K562 (cell line): ENCODE data around the gene RTN4. TPM values are rescaled to one million over a fixed set of nuclear protein-coding genes. Genes with fewer than 3 reads are reported as not detected.

ENCODE experiments used
- ATAC-seq: fragments of 200-7000 bp; cut with Tn5 transposase; 3 replicates; pipeline ENCODE4 v1.9.1; 2020; ENCODE audit warnings: moderate library complexity
- BruUV-seq: library from RNA; stranded (reverse); fragments of 400-500 nt; replicated peaks from 2 replicates; lab custom pipeline; 2021; lab: Mats Ljungman, UMichigan
- CTCF ChIA-PET: fragments of 300-600 bp; formaldehyde crosslinking; extraction: SDS; loops from one replicate; lab custom pipeline; 2021; ENCODE audit warnings: low intra/inter-chr PET ratio; lab: Yijun Ruan, JAX
- POLR2A ChIA-PET: fragments of 300-600, 350-650 bp; sonication (Branson Sonifier 250); formaldehyde crosslinking; extraction: SDS; loops from one replicate; lab custom pipeline; 2021; ENCODE audit warnings: antibody characterized with exemption, inconsistent platforms; lab: Yijun Ruan, JAX
- DNase-seq, 4 experiments: peaks; one replicate each; pipeline versions ENCODE4 v3.0.0 to v3.0.0-alpha.2; 2011 to 2018; ENCODE audit warnings: low spot score in 3 of 4, mixed read lengths in 3 of 4; ENCODE audit errors: extremely low read depth in 1 of 4
- FAIRE-seq: peaks from 2 replicates; lab custom pipeline; 2011; peaks lifted over from hg19 to GRCh38; lab: Jason Lieb, UNC
- H2AFZ ChIP-seq: 2 replicates; pipeline ENCODE4 v1.6.0; 2011; ENCODE audit warnings: low read depth, low read length, control low read depth, inconsistent platforms
- H3K27ac ChIP-seq: fragments of 200-600 bp; 3 replicates; pipeline ENCODE4 v1.8.0; 2011; ENCODE audit warnings: low read depth, mild to moderate bottlenecking, control low read depth, inconsistent platforms, low read length, moderate library complexity, mixed read lengths; ENCODE audit errors: extremely low read depth
- H3K27me3 ChIP-seq, 2 experiments: fragments of 300-600 bp in 1 of 2; 2 replicates in 1 of 2; 3 replicates in 1 of 2; pipeline versions ENCODE4 v1.6.0 to v1.8.0; 2011; ENCODE audit warnings: inconsistent platforms in 2 of 2, low read length in 2 of 2, mild to moderate bottlenecking in 1 of 2, mixed read lengths in 1 of 2, moderate library complexity in 1 of 2; ENCODE audit not compliant: control insufficient read depth in 2 of 2, insufficient read depth in 2 of 2
- H3K36me3 ChIP-seq: fragments of 300-600 bp; 3 replicates; pipeline ENCODE4 v1.8.0; 2011; ENCODE audit warnings: mild to moderate bottlenecking, low read length, inconsistent platforms; ENCODE audit not compliant: control insufficient read depth, insufficient read depth
- H3K4me1 ChIP-seq, 2 experiments: fragments of 200-600 bp in 1 of 2; replicated peaks in 1 of 2; 2 replicates in 1 of 2; 3 replicates in 1 of 2; pipeline versions ENCODE4 v1.5.1 to v1.8.0; 2011; ENCODE audit warnings: inconsistent platforms in 2 of 2, low read length in 2 of 2, mild to moderate bottlenecking in 1 of 2, mixed read lengths in 1 of 2, moderate library complexity in 1 of 2; ENCODE audit not compliant: control insufficient read depth in 2 of 2, insufficient read depth in 2 of 2
- H3K4me2 ChIP-seq: 2 replicates; pipeline ENCODE4 v1.6.1; 2011; ENCODE audit warnings: low read length, control low read depth, inconsistent platforms, mixed read lengths; ENCODE audit not compliant: insufficient read depth
- H3K4me3 ChIP-seq: fragments of 200-600 bp; sonication (generic), shearing (Covaris generic); 2 replicates; pipeline ENCODE4 v1.5.1; 2016; ENCODE audit warnings: control low read depth, inconsistent platforms
- H3K79me2 ChIP-seq: fragments of 200-600 bp; 3 replicates; pipeline ENCODE4 v1.8.0; 2011; ENCODE audit warnings: low read length, inconsistent platforms; ENCODE audit not compliant: control insufficient read depth, insufficient read depth
- H3K9ac ChIP-seq, 2 experiments: 2 replicates each; pipeline versions ENCODE4 v1.6.0 to v1.6.1; 2011; ENCODE audit warnings: low read depth in 2 of 2, low read length in 2 of 2, control low read depth in 1 of 2, inconsistent platforms in 1 of 2, mild to moderate bottlenecking in 1 of 2, mixed read lengths in 1 of 2; ENCODE audit not compliant: insufficient read depth in 1 of 2
- H3K9me1 ChIP-seq: one replicate; pipeline ENCODE4 v1.6.0; 2011; ENCODE audit warnings: inconsistent platforms, mild to moderate bottlenecking, low read length, moderate library complexity; ENCODE audit not compliant: control insufficient read depth, insufficient read depth
- H3K9me3 ChIP-seq: replicated peaks from 2 replicates; pipeline ENCODE4 v1.5.1; 2011; ENCODE audit warnings: low read depth, low read length, inconsistent platforms; ENCODE audit not compliant: control insufficient read depth, insufficient read depth
- H4K20me1 ChIP-seq: replicated peaks from 2 replicates; pipeline ENCODE4 v1.6.1; 2011; ENCODE audit warnings: low read length, inconsistent platforms, mixed read lengths; ENCODE audit not compliant: control insufficient read depth, insufficient read depth
- ERF ChIP-seq: fragments of 450-650 bp; formaldehyde crosslinking; IDR thresholded peaks from 2 replicates; pipeline ENCODE4 v1.4.0; 2020; ENCODE audit warnings: mild to moderate bottlenecking, mixed read lengths
- GTF3C2 ChIP-seq: IDR thresholded peaks from 3 replicates; pipeline ENCODE4 v1.6.1; 2011; ENCODE audit warnings: borderline replicate concordance, mild to moderate bottlenecking, moderate library complexity; ENCODE audit not compliant: insufficient read length; ENCODE audit errors: extremely low read depth
- MEF2A ChIP-seq: IDR thresholded peaks from 2 replicates; pipeline ENCODE4 v1.6.1; 2011; ENCODE audit warnings: low read depth, mild to moderate bottlenecking, low read length, moderate library complexity; ENCODE audit not compliant: control insufficient read depth
- MEF2D ChIP-seq: conservative IDR thresholded peaks from 2 replicates; pipeline ENCODE4 v1.6.1; 2016; ENCODE audit warnings: low read depth, missing genetic modification characterization, missing compliant biosample characterization
- MYC ChIP-seq, 2 experiments: fragments of 250-450 bp in 1 of 2; sonication (Bioruptor Pico) in 1 of 2; IDR thresholded peaks; 2 replicates each; pipeline versions ENCODE4 v1.5.1 to v1.6.1; 2012 to 2021; ENCODE audit warnings: low read depth in 2 of 2, borderline replicate concordance in 1 of 2, improper control_type of control experiment in 1 of 2, low read length in 1 of 2, mild to moderate bottlenecking in 1 of 2, moderate library complexity in 1 of 2
- REST ChIP-seq, 2 experiments: fragments of 450-650 bp; formaldehyde crosslinking in 1 of 2; IDR thresholded peaks; 2 replicates each; pipeline versions ENCODE4 v1.4.0 to v1.6.1; 2014 to 2020; ENCODE audit warnings: mild to moderate bottlenecking in 2 of 2, borderline replicate concordance in 1 of 2, low read depth in 1 of 2
- TFAM ChIP-seq: fragments of 250-450 bp; sonication (Bioruptor Pico); conservative IDR thresholded peaks from 2 replicates; pipeline ENCODE4 v1.5.0; 2021; ENCODE audit warnings: mild to moderate bottlenecking, moderate library complexity
- ZBTB9 ChIP-seq: fragments of 450-650 bp; formaldehyde crosslinking; IDR thresholded peaks from 2 replicates; pipeline ENCODE4 v1.4.0; 2020; ENCODE audit warnings: mild to moderate bottlenecking, moderate library complexity
- WGBS: fragments of 100-300 bp; shearing (Covaris generic); methylation state at CpG from one replicate; pipeline ENCODE4 v1.1.6; 2016; ENCODE audit warnings: low coverage, mixed read lengths; ENCODE audit not compliant: insufficient coverage; ENCODE audit errors: missing lambda C conversion rate; 5-methylcytosine and 5-hydroxymethylcytosine counted together
- in situ Hi-C: fragments of 300-500 bp; cut with MboI; formaldehyde crosslinking; loops from 4 replicates; pipeline ENCODE4 v1.15.0; 2018; ENCODE audit warnings: inconsistent platforms, mixed read lengths
- intact Hi-C: fragments of 100-400 bp; cut with micrococcal nuclease; formaldehyde crosslinking; loops from 2 replicates; pipeline ENCODE4 v1.14.2; 2022
- polyA plus RNA-seq, 8 experiments: library from polyadenylated mRNA; depleted of rRNA in 4 of 8; stranded (reverse) in 5 of 8; unstranded in 3 of 8; fragments of >200 nt; fragmentation: Nextera tagmentation in 2 of 8; fragmentation: Illumina TruSeq in 1 of 8; extraction: Ambion mirVana in 2 of 8; extraction: Trizol in 1 of 8; gene quantifications; 2 replicates each; pipeline versions ENCODE4 v1.2.1 to v1.2.3, GENCODE V29; 2011 to 2014; ENCODE audit warnings: inconsistent platforms in 1 of 8, missing spikeins in 1 of 8
- total RNA-seq, 7 experiments: library from RNA; depleted of rRNA in 6 of 7; stranded (reverse); fragments of >200 nt in 6 of 7; fragmentation: Illumina TruSeq in 2 of 7; extraction: Trizol in 2 of 7; gene quantifications; 2 replicates each; pipeline versions ENCODE4 v1.2.1 to v1.2.3, GENCODE V29; 2011 to 2021; ENCODE audit warnings: low replicate concordance in 1 of 7

RTN4 gene
- total and polyA plus RNA-seq, 9 of the 15 experiments (the other 6 are each of a cell fraction or from before 2014, with no cell fraction given), result 73.0 to 248 (median 116) TPM

GRCh38 chr2:54999182-54999581 is 51.1 kb downstream of the RTN4 start:
- Histone ChIP-seq H4K20me1 (peaks cover 34% of the 10 kb centered on the region), H3K4me3 (no peak overlapping the region), H3K9ac (no peak overlapping the region), H3K4me2 (no peak overlapping the region), H3K36me3 (peaks cover 2% of the 10 kb centered on the region; the same call in 1 of the 3 replicates), H3K9me1 (no peaks in the 10 kb centered on the region), H3K79me2 (peaks cover 100% of the 10 kb centered on the region), H3K27ac (peak overlapping the region; percentile 40; the same call in 1 of the 3 replicates), H2AFZ (no peak overlapping the region), H3K9me3 (no peaks in the 10 kb centered on the region), H3K27me3 (no peaks in the 10 kb centered on the region), H3K4me1 (peaks cover 2 to 35% of the 10 kb centered on the region in 2 experiments; a peak in 4 of 5 replicates)
- peak in 1 of 4 experiments; percentile 48 for DNase-seq
- FAIRE-seq, result peak; percentile 71
- ATAC-seq, result peak; percentile 15
- in situ Hi-C loops, result no loop called here
- CTCF ChIA-PET, result interaction anchor here (1.2 kb wide), 1 partner anchor 175 kb away, joined by 3 read pairs; no protein-coding TSS in a partner anchor
- POLR2A ChIA-PET, result interaction anchor here (1.2 kb wide), 1 partner anchor 44 kb away, joined by 3 read pairs; no protein-coding TSS in a partner anchor
- intact Hi-C loops, result no loop called here
- BruUV-seq, result no TSS peak
- WGBS, result 0% methylated on average over 3 of the region's 3 CpGs
- TF ChIP-seq MEF2D (tag) (peak; percentile 81), GTF3C2 (no peak), ERF (no peak), TFAM (CRISPR knock-in tag) (no peak), MEF2A (peak; percentile 91), REST (IDR thresholded peaks at IDR 0.05; ENCODE audit: borderline replicate concordance) (no peak), REST (CRISPR knock-in tag; IDR thresholded peaks at IDR 0.05; ENCODE audit: low read depth) (no peak), MYC (IDR thresholded peaks at IDR 0.05; ENCODE audit: low read depth, low read length) (no peak), MYC (CRISPR knock-in tag; IDR thresholded peaks at IDR 0.05; ENCODE audit: borderline replicate concordance, low read depth) (no peak), ZBTB9 (CRISPR knock-in tag) (no peak)
